ENCODE results near the gene TMEM26. TPM values are rescaled to one million over a fixed set of nuclear protein-coding genes. Genes with fewer than 3 reads are reported as not detected.

TMEM26 gene
- total and polyA plus RNA-seq, 11 donors = 0.07 to 1.1 (median 0.31) TPM

- Histone ChIP-seq H3K4me1 (peaks cover 0 to 8% (median 0%) of the 10 kb centered on the region in 12 donors), H3K27ac (no peak overlapping the region), H3K27me3 (no peaks in the 10 kb centered on the region), H3K9me3 (no peaks in the 10 kb centered on the region), H3K4me3 (no peak overlapping the region), H3K36me3 (no peaks in the 10 kb centered on the region)
- ATAC-seq = no peak
- WGBS, 4 donors = 84 to 91% (median 88%) methylated on average over 3 of the region's 3 CpGs
- no peak for DNase-seq
- intact Hi-C loops (cut with DNase I) = no loop called here
- TF ChIP-seq POLR2A (IDR thresholded peaks at IDR 0.05) (no peak), CTCF (IDR thresholded peaks at IDR 0.05) (no peak)
Observed at GRCh38 chr10:61475449-61475873, 22.3 kb upstream of the TMEM26 start.

GRCh38 chr10:61472090-61472674 lies 19.0 kb upstream of the TMEM26 start:
- 51 to 68% (median 57%) methylated on average over 5 of the region's 5 CpGs for WGBS, 4 donors
- Histone ChIP-seq H3K4me1 (peaks cover 0 to 8% (median 0%) of the 10 kb centered on the region in 12 donors), H3K9me3 (no peaks in the 10 kb centered on the region), H3K36me3 (no peaks in the 10 kb centered on the region), H3K4me3 (no peak overlapping the region), H3K27me3 (no peaks in the 10 kb centered on the region), H3K27ac (no peak overlapping the region)
- DNase-seq (no peak), ATAC-seq (peak in 3 of 4 donors; percentile 29 to 68 (median 38))
- no peak for TF ChIP-seq POLR2A (IDR thresholded peaks at IDR 0.05)
- TF ChIP-seq CTCF (IDR thresholded peaks at IDR 0.05) = no peak
- intact Hi-C loops (cut with DNase I) = no loop called here

GRCh38 chr10:61471491-61471890 lies 18.3 kb upstream of the TMEM26 start:
- 93 to 97% (median 95%) methylated on average over 2 of the region's 2 CpGs for WGBS, 4 donors
- no peaks in the 10 kb centered on the region for H3K27me3 ChIP-seq
- no peak for DNase-seq
- TF ChIP-seq CTCF (IDR thresholded peaks at IDR 0.05) (no peak), POLR2A (IDR thresholded peaks at IDR 0.05) (no peak)
- H3K9me3 ChIP-seq = no peaks in the 10 kb centered on the region
- H3K27ac ChIP-seq = no peak overlapping the region
- no peak for ATAC-seq
- H3K36me3 ChIP-seq = no peaks in the 10 kb centered on the region
- H3K4me3 ChIP-seq = no peak overlapping the region
- intact Hi-C loops (cut with DNase I) = no loop called here
- peaks cover 0 to 8% (median 0%) of the 10 kb centered on the region in 12 donors for H3K4me1 ChIP-seq

GRCh38 chr10:61470740-61471139 lies 17.6 kb upstream of the TMEM26 start:
- H3K36me3 ChIP-seq = no peaks in the 10 kb centered on the region
- WGBS, 4 donors = 92 to 96% (median 94%) methylated on average over 2 of the region's 2 CpGs
- ATAC-seq = no peak
- DNase-seq = no peak
- intact Hi-C loops (cut with DNase I) = no loop called here
- H3K27ac ChIP-seq = no peak overlapping the region
- H3K9me3 ChIP-seq = no peaks in the 10 kb centered on the region
- peaks cover 0 to 8% (median 0%) of the 10 kb centered on the region in 12 donors for H3K4me1 ChIP-seq
- TF ChIP-seq POLR2A (IDR thresholded peaks at IDR 0.05) = no peak
- TF ChIP-seq CTCF (IDR thresholded peaks at IDR 0.05) = no peak
- H3K27me3 ChIP-seq = no peaks in the 10 kb centered on the region
- H3K4me3 ChIP-seq = no peak overlapping the region

Measured in heart left ventricle (tissue), 16 donors.